Lung (tissue), 12 donors: Measurements from ENCODE around the gene NFE2L2. TPM values are rescaled to one million over a fixed set of nuclear protein-coding genes. Genes with fewer than 3 reads are reported as not detected.

Experiments used
- ATAC-seq: fragments of 200-7000 bp; cut with Tn5 transposase; one replicate; pipeline ENCODE4 v1.9.1; 2020; ENCODE audit warnings: moderate number of reproducible peaks; ENCODE audit not compliant: insufficient read depth, low FRiP score
- DNase-seq, 3 donors: peaks; one replicate each; pipeline ENCODE4 v3.0.0-alpha.2; 2013 to 2017
- H3K27ac ChIP-seq, 2 donors: one replicate each; pipeline ENCODE4 v1.5.1; 2013; ENCODE audit warnings: mild to moderate bottlenecking in 2 of 2, moderate library complexity in 2 of 2, control low read depth in 1 of 2, inconsistent platforms in 1 of 2, low read depth in 1 of 2, low read length in 1 of 2
- H3K27me3 ChIP-seq, 3 donors: one replicate each; pipeline ENCODE4 v1.5.1; 2013; ENCODE audit warnings: low read length in 2 of 3; ENCODE audit not compliant: control insufficient read depth in 3 of 3, insufficient read depth in 3 of 3
- H3K36me3 ChIP-seq, 4 donors: one replicate each; pipeline ENCODE4 v1.5.1; 2013; ENCODE audit warnings: low read length in 4 of 4, mild to moderate bottlenecking in 1 of 4, moderate library complexity in 1 of 4; ENCODE audit not compliant: control insufficient read depth in 4 of 4, insufficient read depth in 4 of 4
- H3K4me1 ChIP-seq, 5 donors: one replicate each; pipeline ENCODE4 v1.5.1; 2013; ENCODE audit warnings: low read length in 5 of 5, mild to moderate bottlenecking in 2 of 5, moderate library complexity in 1 of 5; ENCODE audit not compliant: control insufficient read depth in 5 of 5, insufficient read depth in 5 of 5
- H3K4me3 ChIP-seq: one replicate; pipeline ENCODE4 v1.5.1; 2013; ENCODE audit warnings: mild to moderate bottlenecking, control low read depth, moderate library complexity
- H3K9ac ChIP-seq, 2 donors: one replicate each; pipeline ENCODE4 v1.5.1; 2013; ENCODE audit warnings: low read length in 2 of 2, control low read depth in 1 of 2; ENCODE audit not compliant: insufficient read depth in 1 of 2
- H3K9me3 ChIP-seq, 4 donors: one replicate each; pipeline ENCODE4 v1.5.1; 2013; ENCODE audit warnings: low read length in 3 of 4, mild to moderate bottlenecking in 1 of 4, moderate library complexity in 1 of 4; ENCODE audit not compliant: control insufficient read depth in 4 of 4, insufficient read depth in 3 of 4
- CTCF ChIP-seq: IDR thresholded peaks from 2 replicates; pipeline ENCODE4 v1.5.1; 2012; ENCODE audit warnings: mild to moderate bottlenecking; ENCODE audit errors: control extremely low read depth, extremely low read depth
- WGBS, 2 donors: extraction: QIAGEN DNeasy Blood & Tissue Kit; methylation state at CpG; one replicate each; pipeline ENCODE4 v1.1.7; 2013; 5-methylcytosine and 5-hydroxymethylcytosine counted together
- polyA plus RNA-seq, 2 donors: library from polyadenylated mRNA; stranded (reverse); fragments of 200-250 nt; gene quantifications; one replicate each; pipeline ENCODE4 v1.2.1, GENCODE V29; 2013
- total RNA-seq, 2 donors: library from RNA; depleted of rRNA in 1 of 2; stranded (reverse); fragments of >200 nt in 1 of 2; gene quantifications; one replicate each; pipeline ENCODE4 v1.2.1, GENCODE V29; 2014 to 2021
- donor health status: control.
- donor health status: control.
- donor health status: Bipolar disorder and iron deficiency.
- donor health status: healthy.
- donor health status: DM: yes; HTN: yes; CAD: no.

The NFE2L2 gene
- total and polyA plus RNA-seq, 4 donors = 45.5 to 145 (median 80.6) TPM

- no peak overlapping the region for H3K27ac ChIP-seq
- H3K4me1 ChIP-seq = peaks cover 0 to 35% (median 4%) of the 10 kb centered on the region in 5 donors
Measured at GRCh38 chr2:177285892-177286715, 21.6 kb upstream of the NFE2L2 start.

GRCh38 chr2:177284531-177284930 is 20.0 kb upstream of the NFE2L2 start:
- DNase-seq (no peak), ATAC-seq (no peak)
- H3K9ac ChIP-seq = no peak overlapping the region
- 97 to 99% methylated on average over 3 of the region's 3 CpGs for WGBS, 2 donors
- TF ChIP-seq CTCF = no peak
- no peaks in the 10 kb centered on the region for H3K27me3 ChIP-seq
- H3K9me3 ChIP-seq = peaks cover 0 to 1% (median 0%) of the 10 kb centered on the region in 4 donors
- H3K36me3 ChIP-seq = no peaks in the 10 kb centered on the region
- H3K4me3 ChIP-seq = no peak overlapping the region
- peaks cover 0 to 39% (median 4%) of the 10 kb centered on the region in 5 donors for H3K4me1 ChIP-seq
- H3K27ac ChIP-seq = no peak overlapping the region

More at GRCh38 chr2:177285892-177286715, 21.6 kb upstream of the NFE2L2 start:
- no peak for ATAC-seq
- H3K27me3 ChIP-seq = no peaks in the 10 kb centered on the region
- H3K36me3 ChIP-seq = no peaks in the 10 kb centered on the region
- no peak for TF ChIP-seq CTCF
- H3K9ac ChIP-seq = no peak overlapping the region
- H3K9me3 ChIP-seq = peaks cover 0 to 1% (median 0%) of the 10 kb centered on the region in 4 donors
- DNase-seq = no peak
- H3K4me3 ChIP-seq = no peak overlapping the region
- WGBS, 2 donors = 81 to 87% methylated on average over 2 of the region's 2 CpGs

GRCh38 chr2:177283906-177284305 is 19.4 kb upstream of the NFE2L2 start:
- peak in 2 of 3 donors; percentile 56 to 60 for DNase-seq
- WGBS, 2 donors = 88 to 96% methylated on average over 4 of the region's 4 CpGs
- Histone ChIP-seq H3K4me3 (no peak overlapping the region), H3K9ac (no peak overlapping the region), H3K27me3 (no peaks in the 10 kb centered on the region), H3K27ac (no peak overlapping the region), H3K4me1 (peaks cover 0 to 39% (median 4%) of the 10 kb centered on the region in 5 donors), H3K36me3 (no peaks in the 10 kb centered on the region), H3K9me3 (peaks cover 0 to 1% (median 0%) of the 10 kb centered on the region in 4 donors)
- ATAC-seq = no peak
- no peak for TF ChIP-seq CTCF
